Mesothelial cell of epicardium (in vitro differentiated cells): ENCODE data around the gene MYLK. TPM values are rescaled to one million over a fixed set of nuclear protein-coding genes. Genes with fewer than 3 reads are reported as not detected.

ENCODE experiments used
- DNase-seq, 2 experiments: peaks; one replicate each; pipeline ENCODE4 v3.0.0; 2021; ENCODE audit warnings: low spot score in 2 of 2; ENCODE audit not compliant: unreplicated experiment in 2 of 2
- H3K27ac Mint-ChIP-seq: 2 replicates; pipeline ENCODE4 v1.8.0; 2021; ENCODE audit warnings: mixed read lengths
- H3K27me3 Mint-ChIP-seq: 2 replicates; pipeline ENCODE4 v1.8.0; 2021; ENCODE audit warnings: low read depth, mixed read lengths
- H3K36me3 Mint-ChIP-seq: 2 replicates; pipeline ENCODE4 v1.8.0; 2021; ENCODE audit warnings: mixed read lengths
- H3K4me1 Mint-ChIP-seq: 2 replicates; pipeline ENCODE4 v1.8.0; 2021; ENCODE audit warnings: mixed read lengths
- H3K4me3 Mint-ChIP-seq: 2 replicates; pipeline ENCODE4 v1.8.0; 2021; ENCODE audit warnings: mild to moderate bottlenecking, moderate library complexity, mixed read lengths
- H3K9me3 Mint-ChIP-seq: 2 replicates; pipeline ENCODE4 v1.8.0; 2021; ENCODE audit warnings: mixed read lengths
- total RNA-seq: library from RNA; stranded (reverse); gene quantifications from 3 replicates; pipeline ENCODE4 v1.2.1, GENCODE V29; 2021
- TF ChIP-seq, protein P1 (sequence below): fragments of 200-600 bp; sonication (generic); IDR thresholded peaks from one replicate; pipeline ENCODE4 v1.5.0; 2021; ENCODE audit warnings: antibody characterized with exemption; ENCODE audit not compliant: unreplicated experiment

Gene MYLK
- total RNA-seq, 1 donor from 2014 or later = 14.3 TPM

DNA sequence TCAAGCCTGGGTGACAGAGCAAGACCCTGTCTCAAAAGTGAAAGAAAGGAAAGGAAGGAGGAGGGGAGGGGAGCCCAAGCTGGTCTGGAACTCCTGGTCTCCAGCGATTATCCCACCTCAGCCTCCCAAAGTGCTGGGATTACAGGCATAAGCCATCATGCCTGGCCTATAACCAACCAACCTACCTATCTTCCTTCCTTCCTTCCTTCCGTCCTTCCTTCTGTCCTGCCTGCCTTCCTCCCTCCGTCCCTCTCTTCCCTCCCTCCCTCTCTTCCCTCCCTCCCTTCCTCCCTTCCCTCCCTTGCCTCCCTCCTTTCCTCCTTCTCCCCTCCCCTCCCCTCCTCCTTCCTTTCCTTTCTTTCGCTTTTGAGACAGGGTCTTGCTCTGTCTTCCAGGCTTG lies 242.6 kb downstream of the MYLK start:
- no peak for DNase-seq
- Mint-ChIP-seq H3K36me3 (no peaks in the 10 kb centered on the region), H3K9me3 (no peaks in the 10 kb centered on the region), H3K27me3 (no peaks in the 10 kb centered on the region), H3K4me1 (peaks cover 14% of the 10 kb centered on the region), H3K4me3 (no peak overlapping the region), H3K27ac (no peak overlapping the region)
- TF ChIP-seq, protein P1, sequence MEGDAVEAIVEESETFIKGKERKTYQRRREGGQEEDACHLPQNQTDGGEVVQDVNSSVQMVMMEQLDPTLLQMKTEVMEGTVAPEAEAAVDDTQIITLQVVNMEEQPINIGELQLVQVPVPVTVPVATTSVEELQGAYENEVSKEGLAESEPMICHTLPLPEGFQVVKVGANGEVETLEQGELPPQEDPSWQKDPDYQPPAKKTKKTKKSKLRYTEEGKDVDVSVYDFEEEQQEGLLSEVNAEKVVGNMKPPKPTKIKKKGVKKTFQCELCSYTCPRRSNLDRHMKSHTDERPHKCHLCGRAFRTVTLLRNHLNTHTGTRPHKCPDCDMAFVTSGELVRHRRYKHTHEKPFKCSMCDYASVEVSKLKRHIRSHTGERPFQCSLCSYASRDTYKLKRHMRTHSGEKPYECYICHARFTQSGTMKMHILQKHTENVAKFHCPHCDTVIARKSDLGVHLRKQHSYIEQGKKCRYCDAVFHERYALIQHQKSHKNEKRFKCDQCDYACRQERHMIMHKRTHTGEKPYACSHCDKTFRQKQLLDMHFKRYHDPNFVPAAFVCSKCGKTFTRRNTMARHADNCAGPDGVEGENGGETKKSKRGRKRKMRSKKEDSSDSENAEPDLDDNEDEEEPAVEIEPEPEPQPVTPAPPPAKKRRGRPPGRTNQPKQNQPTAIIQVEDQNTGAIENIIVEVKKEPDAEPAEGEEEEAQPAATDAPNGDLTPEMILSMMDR = no peak

DNA sequence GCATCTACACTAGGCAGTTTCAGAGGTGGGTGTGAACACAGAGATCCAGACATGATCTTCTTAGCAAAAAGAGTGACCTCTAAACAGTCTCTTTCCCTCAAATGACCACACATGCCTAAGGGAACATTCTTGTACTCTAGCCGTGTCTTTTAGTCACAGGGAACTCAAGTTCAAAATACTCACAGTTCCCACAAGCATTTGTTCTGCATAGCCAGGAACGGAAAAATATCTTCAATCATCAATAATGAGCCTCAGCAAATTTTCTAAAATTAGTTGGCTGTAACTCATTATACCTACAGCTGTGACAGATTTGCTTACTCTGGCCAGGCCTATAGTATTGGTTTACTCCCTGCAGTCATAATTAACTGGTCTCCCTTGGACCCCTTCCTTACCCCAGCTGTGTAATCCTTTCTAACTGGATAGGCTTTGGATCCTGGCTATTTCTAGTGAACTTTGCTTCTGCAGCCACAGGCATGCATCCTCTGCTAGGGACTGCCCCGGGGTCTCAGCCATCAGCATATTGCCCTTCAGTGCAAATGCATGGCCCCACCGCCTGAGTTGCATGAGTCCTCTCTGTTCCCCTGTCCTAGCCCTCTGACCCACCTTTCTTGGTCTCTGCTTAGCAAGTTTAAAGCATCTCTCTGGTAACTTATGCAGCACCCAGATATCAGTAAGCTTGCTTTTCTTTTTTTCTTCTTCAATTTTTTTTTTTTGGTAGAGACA lies 243.2 kb downstream of the MYLK start:
- DNase-seq = no peak
- H3K4me1 Mint-ChIP-seq = peaks cover 14% of the 10 kb centered on the region
- no peak overlapping the region for H3K27ac Mint-ChIP-seq
- H3K36me3 Mint-ChIP-seq = no peaks in the 10 kb centered on the region
- no peaks in the 10 kb centered on the region for H3K9me3 Mint-ChIP-seq
- no peaks in the 10 kb centered on the region for H3K27me3 Mint-ChIP-seq
- TF ChIP-seq, protein P1 = no peak
- H3K4me3 Mint-ChIP-seq = no peak overlapping the region

DNA sequence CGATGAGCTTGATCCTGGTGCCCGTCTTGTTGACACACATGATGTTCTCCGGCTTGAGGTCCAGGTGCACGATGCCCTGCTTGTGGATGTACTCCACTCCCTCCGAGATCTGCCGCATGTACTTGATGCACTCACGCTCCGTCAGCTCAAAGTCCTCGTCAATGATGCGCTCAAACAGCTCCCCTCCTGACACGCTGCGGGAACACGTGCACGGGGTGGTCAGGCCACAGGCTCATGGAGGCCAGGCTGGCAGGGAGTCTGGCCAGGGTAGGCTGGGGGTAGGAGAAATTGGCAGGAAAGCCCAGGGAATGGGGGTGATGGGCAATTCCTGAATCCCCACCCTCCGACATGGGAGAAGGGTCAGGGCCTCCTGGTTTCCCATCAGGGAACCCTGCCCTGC lies 243.8 kb downstream of the MYLK start:
- no peak for DNase-seq
- Mint-ChIP-seq H3K4me3 (no peak overlapping the region), H3K27ac (no peak overlapping the region), H3K9me3 (no peaks in the 10 kb centered on the region), H3K4me1 (peaks cover 14% of the 10 kb centered on the region), H3K27me3 (no peaks in the 10 kb centered on the region), H3K36me3 (peaks cover 3% of the 10 kb centered on the region)
- TF ChIP-seq, protein P1 = no peak

DNA sequence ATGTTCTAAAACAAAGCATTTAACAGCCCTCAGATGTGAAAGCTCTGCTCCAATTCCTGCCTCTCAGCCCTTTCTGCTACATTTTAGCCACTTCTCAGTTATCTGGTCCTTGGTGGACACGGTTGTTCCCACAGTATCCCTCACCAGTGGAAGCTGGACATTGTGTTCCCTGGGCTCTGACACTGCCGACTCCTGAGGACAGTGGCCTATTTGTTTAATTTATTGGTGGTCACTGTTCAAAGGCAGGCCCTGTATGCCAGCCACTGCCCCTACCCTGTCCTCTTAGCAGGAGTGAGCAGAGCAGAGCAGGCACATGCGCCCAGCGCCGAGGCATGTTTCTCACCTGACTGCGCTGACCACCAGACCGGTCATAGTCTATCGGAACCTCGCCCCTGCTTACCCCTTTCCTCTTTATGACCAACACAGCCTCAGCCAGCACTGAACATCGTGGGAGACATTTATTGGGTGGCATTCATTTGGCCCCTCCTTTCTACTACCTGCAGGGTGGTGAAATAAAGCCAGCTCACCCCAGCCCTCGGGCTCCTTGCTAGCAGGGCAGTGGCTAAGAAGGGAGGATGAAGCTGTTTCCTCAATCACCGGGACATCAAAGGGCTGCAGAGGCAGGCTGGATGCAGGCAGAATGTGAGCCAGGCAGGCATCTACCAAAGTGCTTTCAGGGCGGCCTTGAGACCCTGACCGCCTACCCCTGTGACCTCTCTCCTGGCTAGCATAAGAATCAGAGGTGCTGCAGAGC lies 245.0 kb downstream of the MYLK start:
- TF ChIP-seq, protein P1 = no peak
- peaks cover 14% of the 10 kb centered on the region for H3K4me1 Mint-ChIP-seq
- H3K9me3 Mint-ChIP-seq = no peaks in the 10 kb centered on the region
- H3K4me3 Mint-ChIP-seq = no peak overlapping the region
- no peak for DNase-seq
- no peaks in the 10 kb centered on the region for H3K27me3 Mint-ChIP-seq
- H3K36me3 Mint-ChIP-seq = peaks cover 3% of the 10 kb centered on the region
- no peak overlapping the region for H3K27ac Mint-ChIP-seq

DNA sequence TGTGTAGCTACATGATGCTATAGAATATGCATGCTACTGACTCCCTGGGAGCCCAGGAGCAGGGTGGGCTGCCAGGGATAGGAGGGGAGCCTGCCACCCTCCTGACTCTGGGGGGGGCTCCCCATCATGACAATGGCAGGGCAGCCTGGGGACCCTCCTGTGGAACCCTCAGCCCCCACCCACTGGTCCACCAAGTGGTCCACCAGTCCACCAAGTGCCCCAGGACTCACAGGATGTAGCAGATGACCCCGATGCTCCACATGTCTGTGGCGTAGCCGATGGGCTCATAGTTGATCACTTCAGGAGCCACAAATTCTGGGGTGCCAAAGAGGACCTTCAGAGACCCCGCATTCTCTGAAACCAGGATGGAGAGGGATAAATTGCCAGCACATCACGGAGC lies 246.3 kb downstream of the MYLK start:
- H3K4me3 Mint-ChIP-seq = no peak overlapping the region
- H3K27ac Mint-ChIP-seq = no peak overlapping the region
- H3K36me3 Mint-ChIP-seq = peaks cover 3% of the 10 kb centered on the region
- DNase-seq = no peak
- H3K9me3 Mint-ChIP-seq = no peaks in the 10 kb centered on the region
- TF ChIP-seq, protein P1 = no peak
- H3K27me3 Mint-ChIP-seq = no peaks in the 10 kb centered on the region
- peaks cover 16% of the 10 kb centered on the region for H3K4me1 Mint-ChIP-seq
